ENCODE measurements around the gene TMEM135.

DNA sequence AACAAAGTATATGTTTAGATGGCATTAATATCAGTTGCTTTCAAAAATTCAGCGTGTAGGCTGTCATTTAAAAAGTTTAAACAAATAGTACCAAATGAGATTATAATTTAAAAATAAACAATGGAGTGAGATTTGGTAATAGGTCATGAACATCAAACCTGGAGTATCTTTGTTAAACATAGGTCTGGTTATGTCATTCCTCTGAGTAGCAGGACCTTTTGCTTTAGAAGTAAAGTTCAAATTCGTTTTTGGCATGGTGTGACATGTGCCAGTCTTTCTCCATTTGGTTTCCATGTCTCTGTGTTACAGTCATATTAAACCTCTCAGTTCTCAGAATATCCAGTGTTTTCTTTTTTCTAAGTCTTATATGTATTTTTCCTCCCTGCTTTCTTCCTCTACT is 242.4 kb downstream of the TMEM135 start:
- TF ChIP-seq, protein P1, sequence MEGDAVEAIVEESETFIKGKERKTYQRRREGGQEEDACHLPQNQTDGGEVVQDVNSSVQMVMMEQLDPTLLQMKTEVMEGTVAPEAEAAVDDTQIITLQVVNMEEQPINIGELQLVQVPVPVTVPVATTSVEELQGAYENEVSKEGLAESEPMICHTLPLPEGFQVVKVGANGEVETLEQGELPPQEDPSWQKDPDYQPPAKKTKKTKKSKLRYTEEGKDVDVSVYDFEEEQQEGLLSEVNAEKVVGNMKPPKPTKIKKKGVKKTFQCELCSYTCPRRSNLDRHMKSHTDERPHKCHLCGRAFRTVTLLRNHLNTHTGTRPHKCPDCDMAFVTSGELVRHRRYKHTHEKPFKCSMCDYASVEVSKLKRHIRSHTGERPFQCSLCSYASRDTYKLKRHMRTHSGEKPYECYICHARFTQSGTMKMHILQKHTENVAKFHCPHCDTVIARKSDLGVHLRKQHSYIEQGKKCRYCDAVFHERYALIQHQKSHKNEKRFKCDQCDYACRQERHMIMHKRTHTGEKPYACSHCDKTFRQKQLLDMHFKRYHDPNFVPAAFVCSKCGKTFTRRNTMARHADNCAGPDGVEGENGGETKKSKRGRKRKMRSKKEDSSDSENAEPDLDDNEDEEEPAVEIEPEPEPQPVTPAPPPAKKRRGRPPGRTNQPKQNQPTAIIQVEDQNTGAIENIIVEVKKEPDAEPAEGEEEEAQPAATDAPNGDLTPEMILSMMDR (IDR thresholded peaks at IDR 0.05) = no peak
- no peak for TF ChIP-seq EZH2 (IDR thresholded peaks at IDR 0.05; ENCODE audit: borderline replicate concordance, insufficient read depth, low read depth, low read length, poor library complexity, severe bottlenecking)
